Measurements from ENCODE around the gene ATP6V0D1. TPM values are rescaled to one million over a fixed set of nuclear protein-coding genes. Genes with fewer than 3 reads are reported as not detected.

The ATP6V0D1 gene
- total RNA-seq, 1 donor from 2014 or later, result 74.5 TPM

DNA sequence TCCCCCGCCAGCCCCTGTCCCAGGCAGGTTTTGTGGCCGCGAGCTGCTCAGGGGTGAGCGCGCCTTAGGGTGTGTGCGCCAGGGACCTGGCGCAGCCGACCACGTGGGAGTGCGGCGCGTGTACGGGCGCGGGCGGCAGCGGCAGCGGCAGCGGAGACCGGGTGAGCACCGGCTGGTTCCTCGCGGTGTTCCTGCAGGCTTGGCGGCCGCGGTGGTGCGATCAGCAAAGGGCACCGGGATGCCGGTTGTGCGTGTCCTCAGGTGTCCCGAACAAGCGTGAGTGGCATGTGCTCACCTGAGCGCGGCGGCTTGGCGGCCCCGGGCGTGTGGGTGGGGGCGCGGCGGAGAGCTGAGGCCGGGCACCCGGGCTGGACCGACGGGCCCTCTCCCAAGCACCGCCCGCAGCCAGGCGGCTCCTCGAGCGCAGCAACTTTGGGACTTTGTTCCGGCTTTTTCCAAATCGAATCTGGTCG is 50.4 kb downstream of the ATP6V0D1 start:
- peak; percentile 23 for ATAC-seq (ENCODE audit: low read depth)
- TF ChIP-seq, protein P1, sequence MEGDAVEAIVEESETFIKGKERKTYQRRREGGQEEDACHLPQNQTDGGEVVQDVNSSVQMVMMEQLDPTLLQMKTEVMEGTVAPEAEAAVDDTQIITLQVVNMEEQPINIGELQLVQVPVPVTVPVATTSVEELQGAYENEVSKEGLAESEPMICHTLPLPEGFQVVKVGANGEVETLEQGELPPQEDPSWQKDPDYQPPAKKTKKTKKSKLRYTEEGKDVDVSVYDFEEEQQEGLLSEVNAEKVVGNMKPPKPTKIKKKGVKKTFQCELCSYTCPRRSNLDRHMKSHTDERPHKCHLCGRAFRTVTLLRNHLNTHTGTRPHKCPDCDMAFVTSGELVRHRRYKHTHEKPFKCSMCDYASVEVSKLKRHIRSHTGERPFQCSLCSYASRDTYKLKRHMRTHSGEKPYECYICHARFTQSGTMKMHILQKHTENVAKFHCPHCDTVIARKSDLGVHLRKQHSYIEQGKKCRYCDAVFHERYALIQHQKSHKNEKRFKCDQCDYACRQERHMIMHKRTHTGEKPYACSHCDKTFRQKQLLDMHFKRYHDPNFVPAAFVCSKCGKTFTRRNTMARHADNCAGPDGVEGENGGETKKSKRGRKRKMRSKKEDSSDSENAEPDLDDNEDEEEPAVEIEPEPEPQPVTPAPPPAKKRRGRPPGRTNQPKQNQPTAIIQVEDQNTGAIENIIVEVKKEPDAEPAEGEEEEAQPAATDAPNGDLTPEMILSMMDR (IDR thresholded peaks at IDR 0.05), result no peak
- intact Hi-C loops (cut with micrococcal nuclease), result no loop called here

DNA sequence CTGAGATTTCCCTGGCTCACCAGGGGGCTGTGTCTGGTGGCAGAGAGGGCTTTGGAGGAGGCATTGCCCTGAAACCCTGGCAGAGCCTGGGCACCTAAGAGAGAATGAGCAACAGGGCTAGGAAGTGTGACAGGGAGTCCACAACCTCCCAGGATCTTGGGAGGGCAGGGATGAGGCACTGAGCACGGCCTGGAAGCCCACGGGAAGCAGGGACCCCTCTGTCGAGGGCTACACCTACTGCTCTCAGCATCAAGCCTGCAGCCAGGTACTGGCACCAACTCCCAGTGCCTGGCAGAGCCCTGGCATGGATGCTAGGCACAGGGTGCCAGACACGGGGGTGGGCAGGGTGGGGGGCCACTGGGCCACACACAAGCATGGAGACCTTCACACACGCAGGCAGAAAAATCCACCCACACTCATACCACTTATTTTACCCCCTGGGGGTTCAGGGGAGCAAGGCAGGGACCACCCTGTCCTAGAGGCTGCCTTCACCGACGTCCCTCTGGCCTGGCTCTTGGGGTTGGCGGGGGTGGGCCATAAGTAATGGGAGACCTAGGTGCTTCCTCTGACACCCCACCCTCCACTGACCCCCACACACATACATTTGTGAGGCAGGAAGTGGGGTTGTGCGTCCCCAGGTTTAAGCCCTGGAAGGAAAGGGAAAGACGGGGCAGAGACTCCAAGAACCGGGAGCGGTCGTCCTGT is 51.0 kb downstream of the ATP6V0D1 start:
- Mint-ChIP-seq H3K4me3 (peak overlapping the region; percentile 83), H3K36me3 (ENCODE audit: low read depth) (no peaks in the 10 kb centered on the region), H3K27me3 (peaks cover 31% of the 10 kb centered on the region), H3K27ac (no peak overlapping the region), H3K4me1 (peaks cover 31% of the 10 kb centered on the region), H3K9me3 (no peaks in the 10 kb centered on the region)
- POLR2A ChIA-PET, result no interaction called here
- ATAC-seq (ENCODE audit: low read depth) (no peak), DNase-seq (no peak)
- intact Hi-C loops (cut with micrococcal nuclease), result loop anchor here (5.0 kb wide), 1 partner anchor 237 kb away; the partner anchor contains the start of genes C16orf86 and ENKD1
- CTCF ChIA-PET, result interaction anchor here (0.9 to 2.0 kb wide), 4 partner anchors 14 to 87 kb away, joined by 3 to 8 read pairs (median 6); no protein-coding TSS in a partner anchor
- TF ChIP-seq, protein P1 (IDR thresholded peaks at IDR 0.05), result no peak

More for the DNA sequence above, 50.4 kb downstream of the ATP6V0D1 start:
- H3K4me3 Mint-ChIP-seq, result peak overlapping the region; percentile 83
- no peak overlapping the region for H3K27ac Mint-ChIP-seq
- H3K9me3 Mint-ChIP-seq, result no peaks in the 10 kb centered on the region
- POLR2A ChIA-PET, result interaction anchor here (0.6 to 0.7 kb wide), 2 partner anchors 13 to 23 kb away, joined by 3 to 4 read pairs; no protein-coding TSS in a partner anchor
- H3K4me1 Mint-ChIP-seq, result peaks cover 35% of the 10 kb centered on the region
- H3K36me3 Mint-ChIP-seq (ENCODE audit: low read depth), result peaks cover 1% of the 10 kb centered on the region
- CTCF ChIA-PET, result interaction anchor here (1.0 kb wide), 1 partner anchor 35 kb away, joined by 6 read pairs; no protein-coding TSS in a partner anchor
- peak; percentile 48 for DNase-seq
- peaks cover 27% of the 10 kb centered on the region for H3K27me3 Mint-ChIP-seq

DNA sequence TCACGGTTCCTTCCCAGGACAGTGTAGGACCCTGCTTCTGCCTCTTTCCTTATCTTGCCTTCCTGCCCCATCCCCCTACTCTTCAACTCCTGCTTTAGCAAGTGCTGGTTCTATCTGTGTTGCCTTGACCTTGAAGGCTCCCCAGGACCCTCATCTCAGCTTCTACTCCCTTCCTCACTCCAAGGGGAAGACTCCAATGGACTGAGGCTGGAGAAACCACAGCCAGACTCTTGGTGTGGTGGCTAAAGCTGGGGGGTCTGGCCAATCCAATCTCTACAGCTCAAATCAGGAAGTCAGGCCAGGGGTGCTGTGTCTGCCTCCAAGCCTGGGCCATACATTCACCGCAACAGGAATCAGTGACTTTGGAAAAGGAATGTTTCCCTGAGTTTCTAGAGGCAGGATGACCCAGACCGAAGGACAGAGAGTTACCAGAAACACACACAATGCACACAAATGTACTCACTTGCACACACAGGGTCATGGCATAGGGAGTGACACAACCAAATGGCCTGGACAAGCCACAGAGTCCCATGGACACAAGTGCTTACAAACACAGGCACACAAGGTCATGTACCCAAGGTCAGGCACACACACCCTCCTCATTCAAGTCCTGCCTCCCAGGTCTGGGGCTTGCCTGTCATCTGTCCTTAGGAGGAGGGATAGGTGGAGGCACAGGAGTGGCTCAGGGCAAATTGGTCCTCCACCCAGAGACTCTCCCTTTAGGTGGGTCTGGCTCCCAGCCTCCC is 51.7 kb downstream of the ATP6V0D1 start:
- TF ChIP-seq, protein P1 (IDR thresholded peaks at IDR 0.05), result no peak
- ATAC-seq (ENCODE audit: low read depth) (no peak), DNase-seq (no peak)
- peak overlapping the region; percentile 46 for H3K4me3 Mint-ChIP-seq
- H3K4me1 Mint-ChIP-seq, result peaks cover 25% of the 10 kb centered on the region
- no peaks in the 10 kb centered on the region for H3K9me3 Mint-ChIP-seq
- POLR2A ChIA-PET, result interaction anchor here (0.7 to 1.5 kb wide), 2 partner anchors 52 to 187 kb away, joined by 3 to 5 read pairs; partner anchors contain the start of gene ATP6V0D1
- peaks cover 31% of the 10 kb centered on the region for H3K27me3 Mint-ChIP-seq
- intact Hi-C loops (cut with micrococcal nuclease), result loop anchor here (5.0 kb wide), 1 partner anchor 238 kb away; the partner anchor contains the start of genes C16orf86 and ENKD1
- CTCF ChIA-PET, result interaction anchor here (0.9 to 3.0 kb wide), 6 partner anchors 9 to 88 kb away, joined by 3 to 63 read pairs (median 7); no protein-coding TSS in a partner anchor
- H3K27ac Mint-ChIP-seq, result no peak overlapping the region
- no peaks in the 10 kb centered on the region for H3K36me3 Mint-ChIP-seq (ENCODE audit: low read depth)

DNA sequence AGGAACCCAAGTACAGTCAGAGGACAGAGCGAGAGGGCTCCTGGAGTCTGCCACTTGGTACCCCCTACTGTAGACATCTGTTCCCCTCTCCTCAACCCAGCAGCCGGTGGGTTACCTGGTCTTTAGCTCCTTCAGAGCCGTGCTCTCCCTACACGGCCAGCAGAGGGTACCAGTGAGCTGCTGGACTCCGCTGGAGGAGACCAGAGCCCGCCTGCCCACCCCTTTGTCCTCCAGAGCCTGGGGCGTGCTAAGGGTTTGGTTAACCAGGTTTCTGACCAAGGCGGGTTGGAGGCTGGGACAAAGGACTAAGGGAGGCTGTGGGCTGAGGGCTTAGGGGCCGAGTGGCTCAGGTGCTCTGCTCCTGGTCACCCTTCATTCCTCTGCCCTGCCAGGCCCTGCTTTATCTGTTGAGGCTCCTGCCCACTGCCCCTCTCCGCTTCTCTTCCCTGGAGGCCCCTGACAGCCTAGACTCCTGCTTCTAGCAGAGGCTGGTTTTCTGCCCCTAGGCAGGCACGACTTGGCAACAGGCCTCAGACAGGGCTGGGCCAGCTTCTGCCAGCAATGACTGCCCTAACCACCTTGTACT is 52.7 kb downstream of the ATP6V0D1 start:
- Mint-ChIP-seq H3K27me3 (peaks cover 37% of the 10 kb centered on the region), H3K27ac (no peak overlapping the region), H3K36me3 (ENCODE audit: low read depth) (no peaks in the 10 kb centered on the region), H3K4me3 (no peak overlapping the region), H3K4me1 (peaks cover 19% of the 10 kb centered on the region), H3K9me3 (no peaks in the 10 kb centered on the region)
- POLR2A ChIA-PET, result interaction anchor here (0.7 to 1.5 kb wide), 2 partner anchors 53 to 186 kb away, joined by 3 to 5 read pairs; partner anchors contain the start of gene ATP6V0D1
- CTCF ChIA-PET, result interaction anchor here (0.6 to 3.0 kb wide), 17 partner anchors 10 to 692 kb away, joined by 3 to 63 read pairs (median 4); partner anchors contain the start of genes ATP6V0D1 and ZDHHC1
- TF ChIP-seq, protein P1 (IDR thresholded peaks at IDR 0.05), result peak; percentile 65
- ATAC-seq (ENCODE audit: low read depth), result peak; percentile 76
- intact Hi-C loops (cut with micrococcal nuclease), result loop anchor here (1.0 to 5.0 kb wide), 3 partner anchors 19 to 239 kb away; partner anchors contain the start of genes C16orf86 and ENKD1
- DNase-seq, result peak; percentile 51
